Prostate gland (tissue), 2 donors: ENCODE data around the gene AKAP13.

Source experiments
- POLR2A ChIP-seq: fragments of 450-650 bp; IDR thresholded peaks from one replicate; pipeline ENCODE4 v1.6.1; 2016; ENCODE audit warnings: antibody characterized with exemption, mild to moderate bottlenecking
- TF ChIP-seq, protein P1 (sequence below), 4 experiments: fragments of 200-600 bp in 2 of 4; fragments of 450-650 bp in 2 of 4; sonication (generic) in 2 of 4; IDR thresholded peaks; 1 replicate in 3 of 4; 2 replicates in 1 of 4; pipeline ENCODE4 v1.5.1; 2016 to 2019; ENCODE audit warnings: antibody characterized with exemption in 4 of 4, mild to moderate bottlenecking in 2 of 4, moderate library complexity in 2 of 4

DNA sequence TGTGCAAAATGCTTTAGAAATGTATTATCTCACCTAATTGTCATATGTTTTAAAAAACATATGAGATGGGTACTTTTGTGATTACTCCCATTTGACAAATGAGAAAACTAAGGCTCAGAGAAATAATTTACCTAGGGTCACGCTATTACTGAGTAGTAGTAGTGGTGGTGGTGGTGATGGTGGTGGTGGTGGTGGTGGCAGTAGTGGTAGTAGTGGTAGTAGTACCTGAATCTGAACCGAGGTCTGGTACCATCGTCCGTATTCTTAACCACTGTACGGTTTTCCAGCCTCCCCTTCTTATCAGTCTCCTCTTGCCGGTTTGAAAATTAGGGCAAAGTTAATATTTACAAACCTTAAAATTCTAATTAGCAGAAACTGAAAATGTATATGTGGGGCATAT is 311.9 kb downstream of the AKAP13 start:
- TF ChIP-seq, protein P1, sequence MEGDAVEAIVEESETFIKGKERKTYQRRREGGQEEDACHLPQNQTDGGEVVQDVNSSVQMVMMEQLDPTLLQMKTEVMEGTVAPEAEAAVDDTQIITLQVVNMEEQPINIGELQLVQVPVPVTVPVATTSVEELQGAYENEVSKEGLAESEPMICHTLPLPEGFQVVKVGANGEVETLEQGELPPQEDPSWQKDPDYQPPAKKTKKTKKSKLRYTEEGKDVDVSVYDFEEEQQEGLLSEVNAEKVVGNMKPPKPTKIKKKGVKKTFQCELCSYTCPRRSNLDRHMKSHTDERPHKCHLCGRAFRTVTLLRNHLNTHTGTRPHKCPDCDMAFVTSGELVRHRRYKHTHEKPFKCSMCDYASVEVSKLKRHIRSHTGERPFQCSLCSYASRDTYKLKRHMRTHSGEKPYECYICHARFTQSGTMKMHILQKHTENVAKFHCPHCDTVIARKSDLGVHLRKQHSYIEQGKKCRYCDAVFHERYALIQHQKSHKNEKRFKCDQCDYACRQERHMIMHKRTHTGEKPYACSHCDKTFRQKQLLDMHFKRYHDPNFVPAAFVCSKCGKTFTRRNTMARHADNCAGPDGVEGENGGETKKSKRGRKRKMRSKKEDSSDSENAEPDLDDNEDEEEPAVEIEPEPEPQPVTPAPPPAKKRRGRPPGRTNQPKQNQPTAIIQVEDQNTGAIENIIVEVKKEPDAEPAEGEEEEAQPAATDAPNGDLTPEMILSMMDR (IDR thresholded peaks at IDR 0.05), result no peak
- TF ChIP-seq POLR2A, result no peak
